GM12892 (cell line): ENCODE results near the gene PDLIM1.

Experiments
- POLR2A ChIP-seq: IDR thresholded peaks from 2 replicates; pipeline ENCODE4 v1.6.1; 2011; ENCODE audit warnings: low read depth, low read length, control low read depth
- TAF1 ChIP-seq: IDR thresholded peaks from 2 replicates; pipeline ENCODE4 v1.6.1; 2011; ENCODE audit warnings: low read depth, mild to moderate bottlenecking, control low read depth, low read length, borderline replicate concordance

- TF ChIP-seq TAF1 (no peak), POLR2A (no peak)
Measured at GRCh38 chr10:95264227-95265051, 26.4 kb downstream of the PDLIM1 start.
